Loucy (cell line): ENCODE measurements around the gene DNAJB9.

ENCODE experiments used
- H2AFZ ChIP-seq: fragments of 200-600 bp; sonication (generic); 2 replicates; pipeline ENCODE4 v1.6.0; 2016; ENCODE audit warnings: antibody characterized with exemption, mild to moderate bottlenecking, low read length, moderate library complexity
- H3F3A ChIP-seq: fragments of 200-600 bp; 2 replicates; pipeline ENCODE4 v1.6.0; 2016; ENCODE audit warnings: antibody characterized with exemption, low read depth, mild to moderate bottlenecking
- H3K27me3 ChIP-seq: fragments of 200-600 bp; sonication (generic); 2 replicates; pipeline ENCODE4 v1.6.1; 2014; ENCODE audit warnings: low read length, mild to moderate bottlenecking; ENCODE audit not compliant: insufficient read depth, poor library complexity, severe bottlenecking
- H3K36me3 ChIP-seq: fragments of 200-600 bp; sonication (generic); 2 replicates; pipeline ENCODE4 v1.6.1; 2016; ENCODE audit warnings: low read length; ENCODE audit not compliant: insufficient read depth
- H3K4me1 ChIP-seq: fragments of 200-600 bp; sonication (generic); 2 replicates; pipeline ENCODE4 v1.5.1; 2014; ENCODE audit warnings: low read length, mild to moderate bottlenecking; ENCODE audit not compliant: insufficient read depth, poor library complexity, severe bottlenecking
- H3K4me2 ChIP-seq: fragments of 200-600 bp; sonication (generic); 2 replicates; pipeline ENCODE4 v1.6.0; 2014; ENCODE audit warnings: antibody characterized with exemption, low read length, low read depth, mild to moderate bottlenecking; ENCODE audit not compliant: poor library complexity, severe bottlenecking
- H3K4me3 ChIP-seq: fragments of 200-600 bp; sonication (generic); 2 replicates; pipeline ENCODE4 v1.5.1; 2014; ENCODE audit warnings: low read length, mild to moderate bottlenecking, mixed read lengths; ENCODE audit not compliant: poor library complexity, severe bottlenecking
- H3K79me2 ChIP-seq: fragments of 200-600 bp; sonication (generic); 2 replicates; pipeline ENCODE4 v1.6.1; 2014; ENCODE audit warnings: low read length; ENCODE audit not compliant: insufficient read depth
- H3K9ac ChIP-seq: fragments of 200-600 bp; sonication (generic); 2 replicates; pipeline ENCODE4 v1.6.0; 2014; ENCODE audit warnings: mild to moderate bottlenecking, low read depth, low read length, moderate library complexity; ENCODE audit not compliant: poor library complexity, severe bottlenecking
- H3K9me2 ChIP-seq: fragments of 200-600 bp; sonication (generic); replicated peaks from 2 replicates; pipeline ENCODE4 v1.6.1; 2016; ENCODE audit warnings: low read depth, low read length, mixed read lengths
- H3K9me3 ChIP-seq: fragments of 200-600 bp; sonication (generic); 2 replicates; pipeline ENCODE4 v1.6.1; 2014; ENCODE audit warnings: mild to moderate bottlenecking, antibody characterized with exemption, low read length, low read depth; ENCODE audit not compliant: insufficient read depth
- H4K20me1 ChIP-seq: fragments of 200-600 bp; sonication (generic); 2 replicates; pipeline ENCODE4 v1.6.0; 2014; ENCODE audit warnings: antibody characterized with exemption, low read length, mild to moderate bottlenecking; ENCODE audit not compliant: insufficient read depth, poor library complexity, severe bottlenecking
- EZH2phosphoT487 ChIP-seq: fragments of 200-600 bp; IDR thresholded peaks from 2 replicates; pipeline ENCODE4 v1.6.1; 2018; ENCODE audit warnings: antibody characterized with exemption, mild to moderate bottlenecking, moderate library complexity, borderline replicate concordance
- TF ChIP-seq, protein P1 (sequence below): fragments of 200-600 bp; sonication (generic); conservative IDR thresholded peaks from 2 replicates; pipeline ENCODE4 v1.5.1; 2014; ENCODE audit warnings: mild to moderate bottlenecking, antibody characterized with exemption, low read length

DNAJB9 gene

DNA sequence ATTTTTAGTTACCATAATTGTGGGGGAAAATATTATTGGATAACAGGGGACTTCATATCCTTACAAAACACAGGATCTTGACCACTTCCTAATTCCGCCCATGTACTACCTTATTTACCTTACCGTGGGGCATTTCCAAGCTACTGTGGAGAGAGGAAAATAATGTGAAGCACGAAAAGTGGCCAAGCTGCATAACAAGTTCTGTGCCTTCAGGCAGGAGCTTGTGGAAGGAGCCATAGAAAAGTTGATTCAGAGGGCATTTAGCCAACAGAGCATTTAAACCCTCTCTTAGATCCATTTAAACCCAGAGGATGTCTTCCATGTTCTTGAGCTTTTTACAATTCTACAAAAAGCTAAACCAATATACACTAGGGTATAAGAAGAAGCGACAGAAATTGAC is 41.6 kb downstream of the DNAJB9 start:
- H3K4me1 ChIP-seq, result no peaks in the 10 kb centered on the region
- H3K9me3 ChIP-seq, result no peaks in the 10 kb centered on the region
- H4K20me1 ChIP-seq, result no peaks in the 10 kb centered on the region
- H3F3A ChIP-seq, result no peaks in the 10 kb centered on the region
- H3K9me2 ChIP-seq, result no peaks in the 10 kb centered on the region
- no peaks in the 10 kb centered on the region for H3K36me3 ChIP-seq
- no peak overlapping the region for H2AFZ ChIP-seq
- no peaks in the 10 kb centered on the region for H3K27me3 ChIP-seq
- no peak overlapping the region for H3K9ac ChIP-seq
- H3K4me3 ChIP-seq, result no peak overlapping the region
- TF ChIP-seq, protein P1, sequence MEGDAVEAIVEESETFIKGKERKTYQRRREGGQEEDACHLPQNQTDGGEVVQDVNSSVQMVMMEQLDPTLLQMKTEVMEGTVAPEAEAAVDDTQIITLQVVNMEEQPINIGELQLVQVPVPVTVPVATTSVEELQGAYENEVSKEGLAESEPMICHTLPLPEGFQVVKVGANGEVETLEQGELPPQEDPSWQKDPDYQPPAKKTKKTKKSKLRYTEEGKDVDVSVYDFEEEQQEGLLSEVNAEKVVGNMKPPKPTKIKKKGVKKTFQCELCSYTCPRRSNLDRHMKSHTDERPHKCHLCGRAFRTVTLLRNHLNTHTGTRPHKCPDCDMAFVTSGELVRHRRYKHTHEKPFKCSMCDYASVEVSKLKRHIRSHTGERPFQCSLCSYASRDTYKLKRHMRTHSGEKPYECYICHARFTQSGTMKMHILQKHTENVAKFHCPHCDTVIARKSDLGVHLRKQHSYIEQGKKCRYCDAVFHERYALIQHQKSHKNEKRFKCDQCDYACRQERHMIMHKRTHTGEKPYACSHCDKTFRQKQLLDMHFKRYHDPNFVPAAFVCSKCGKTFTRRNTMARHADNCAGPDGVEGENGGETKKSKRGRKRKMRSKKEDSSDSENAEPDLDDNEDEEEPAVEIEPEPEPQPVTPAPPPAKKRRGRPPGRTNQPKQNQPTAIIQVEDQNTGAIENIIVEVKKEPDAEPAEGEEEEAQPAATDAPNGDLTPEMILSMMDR, result no peak
- no peak for TF ChIP-seq EZH2phosphoT487
- no peaks in the 10 kb centered on the region for H3K79me2 ChIP-seq
- H3K4me2 ChIP-seq, result no peak overlapping the region

DNA sequence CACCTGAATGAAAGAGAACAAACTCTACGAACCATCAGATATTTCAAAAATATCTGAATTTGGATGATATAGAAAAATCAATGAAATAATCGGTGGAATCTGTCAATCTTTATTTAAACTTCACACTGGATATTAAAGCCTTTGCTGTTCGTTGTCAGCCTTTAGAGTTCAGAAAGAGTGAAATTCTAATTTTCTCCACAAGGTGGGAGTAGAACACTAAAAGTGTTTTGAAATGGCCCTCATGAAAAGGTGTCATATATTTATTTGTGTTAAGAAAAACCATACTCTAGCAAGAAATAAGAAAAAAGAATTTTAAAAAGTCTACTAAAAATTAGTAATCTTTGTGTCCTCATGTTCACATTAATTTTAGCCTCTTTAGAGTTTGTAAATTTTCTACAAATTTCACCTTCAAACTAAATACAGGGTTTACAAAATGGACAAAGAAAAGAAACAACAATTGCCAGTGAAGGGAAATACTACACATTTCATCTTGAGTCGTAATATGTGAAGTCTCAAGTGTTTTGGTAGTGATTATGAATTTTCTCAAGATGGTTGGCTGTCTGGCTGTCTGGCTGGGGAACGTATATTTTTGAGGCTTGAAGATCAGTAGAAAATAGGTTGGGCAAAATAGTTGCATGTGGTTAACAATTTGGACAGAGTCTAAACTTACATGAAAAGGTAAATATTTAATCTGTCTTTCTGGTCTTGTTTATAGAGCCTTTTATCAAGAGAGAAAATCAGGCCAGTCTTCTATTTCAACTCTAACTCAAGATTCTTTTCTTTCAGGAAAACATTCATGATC is 43.7 kb downstream of the DNAJB9 start:
- Histone ChIP-seq H3F3A (no peaks in the 10 kb centered on the region), H4K20me1 (no peaks in the 10 kb centered on the region), H3K36me3 (no peaks in the 10 kb centered on the region), H3K79me2 (no peaks in the 10 kb centered on the region), H2AFZ (0 out of 2 replicates have a peak overlapping the region, but pooled peaks have one; percentile 8), H3K9me2 (no peaks in the 10 kb centered on the region), H3K9ac (no peak overlapping the region), H3K4me2 (no peak overlapping the region), H3K4me1 (no peaks in the 10 kb centered on the region), H3K4me3 (no peak overlapping the region), H3K9me3 (no peaks in the 10 kb centered on the region), H3K27me3 (no peaks in the 10 kb centered on the region)
- no peak for TF ChIP-seq EZH2phosphoT487
- TF ChIP-seq, protein P1, result peak; percentile 79

DNA sequence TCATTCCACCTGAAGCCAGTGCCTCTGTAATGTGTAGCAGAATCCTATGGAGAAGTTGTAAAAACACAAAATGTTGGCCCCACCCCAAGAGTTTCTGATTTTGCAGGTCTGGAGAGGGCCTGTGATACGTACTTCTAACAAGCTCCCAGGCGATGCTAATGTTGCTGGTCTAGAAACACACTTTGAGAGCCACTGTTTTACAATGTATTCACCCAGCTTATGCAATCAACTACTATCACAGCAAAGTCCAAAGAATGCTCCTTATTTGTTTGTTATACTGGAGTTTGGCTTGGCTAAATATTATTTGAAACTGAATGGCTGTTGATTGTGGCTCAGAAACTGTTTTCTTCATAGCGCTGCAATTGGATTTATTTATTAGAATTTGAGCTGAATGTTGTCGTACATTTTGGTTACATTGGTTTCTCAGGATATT is 44.3 kb downstream of the DNAJB9 start:
- Histone ChIP-seq H3K9me2 (no peaks in the 10 kb centered on the region), H3K4me1 (no peaks in the 10 kb centered on the region), H3F3A (no peaks in the 10 kb centered on the region), H3K79me2 (no peaks in the 10 kb centered on the region), H3K9me3 (no peaks in the 10 kb centered on the region), H3K36me3 (no peaks in the 10 kb centered on the region), H2AFZ (0 out of 2 replicates have a peak overlapping the region, but pooled peaks have one; percentile 8), H4K20me1 (no peaks in the 10 kb centered on the region), H3K4me3 (no peak overlapping the region), H3K9ac (no peak overlapping the region), H3K4me2 (no peak overlapping the region), H3K27me3 (no peaks in the 10 kb centered on the region)
- TF ChIP-seq EZH2phosphoT487, result no peak
- TF ChIP-seq, protein P1, result no peak
